ENCODE data around the gene VOPP1.

GRCh38 chr7:55493408-55493807, 78.9 kb downstream of the VOPP1 start:
- no peak for TF ChIP-seq CTCF (IDR thresholded peaks at IDR 0.05 in 2 of 3, conservative IDR thresholded peaks at IDR 0.05 in 1 of 3; ENCODE audit: borderline replicate concordance in 1 of 3, insufficient read depth in 1 of 3, low read depth in 2 of 3, low read length in 2 of 3)
- no peak for TF ChIP-seq CEBPB (IDR thresholded peaks at IDR 0.05; ENCODE audit: low read depth)
- TF ChIP-seq POLR2A (IDR thresholded peaks at IDR 0.05; ENCODE audit: borderline replicate concordance, extremely low read depth, insufficient read depth, insufficient read length), result no peak
- no peak for TF ChIP-seq ZNF274 (IDR thresholded peaks at IDR 0.05; ENCODE audit: low read depth, low read length)

Measured in HCT116 (cell line).